GM12865 (cell line): ENCODE measurements around the gene DNASE2.

Source experiments
- DNase-seq: peaks from one replicate; pipeline ENCODE4 v3.0.0; 2010; ENCODE audit warnings: low read depth
- H3K4me3 ChIP-seq: 2 replicates; pipeline ENCODE4 v1.5.1; 2011; ENCODE audit warnings: mild to moderate bottlenecking, low read depth, low read length, control low read depth
- TF ChIP-seq, protein P1 (sequence below): IDR thresholded peaks from 2 replicates; pipeline ENCODE4 v1.5.1; 2011; ENCODE audit warnings: low read length, control low read depth, low read depth, inconsistent platforms; ENCODE audit not compliant: insufficient read depth; ENCODE audit errors: missing control alignments

Gene DNASE2

DNA sequence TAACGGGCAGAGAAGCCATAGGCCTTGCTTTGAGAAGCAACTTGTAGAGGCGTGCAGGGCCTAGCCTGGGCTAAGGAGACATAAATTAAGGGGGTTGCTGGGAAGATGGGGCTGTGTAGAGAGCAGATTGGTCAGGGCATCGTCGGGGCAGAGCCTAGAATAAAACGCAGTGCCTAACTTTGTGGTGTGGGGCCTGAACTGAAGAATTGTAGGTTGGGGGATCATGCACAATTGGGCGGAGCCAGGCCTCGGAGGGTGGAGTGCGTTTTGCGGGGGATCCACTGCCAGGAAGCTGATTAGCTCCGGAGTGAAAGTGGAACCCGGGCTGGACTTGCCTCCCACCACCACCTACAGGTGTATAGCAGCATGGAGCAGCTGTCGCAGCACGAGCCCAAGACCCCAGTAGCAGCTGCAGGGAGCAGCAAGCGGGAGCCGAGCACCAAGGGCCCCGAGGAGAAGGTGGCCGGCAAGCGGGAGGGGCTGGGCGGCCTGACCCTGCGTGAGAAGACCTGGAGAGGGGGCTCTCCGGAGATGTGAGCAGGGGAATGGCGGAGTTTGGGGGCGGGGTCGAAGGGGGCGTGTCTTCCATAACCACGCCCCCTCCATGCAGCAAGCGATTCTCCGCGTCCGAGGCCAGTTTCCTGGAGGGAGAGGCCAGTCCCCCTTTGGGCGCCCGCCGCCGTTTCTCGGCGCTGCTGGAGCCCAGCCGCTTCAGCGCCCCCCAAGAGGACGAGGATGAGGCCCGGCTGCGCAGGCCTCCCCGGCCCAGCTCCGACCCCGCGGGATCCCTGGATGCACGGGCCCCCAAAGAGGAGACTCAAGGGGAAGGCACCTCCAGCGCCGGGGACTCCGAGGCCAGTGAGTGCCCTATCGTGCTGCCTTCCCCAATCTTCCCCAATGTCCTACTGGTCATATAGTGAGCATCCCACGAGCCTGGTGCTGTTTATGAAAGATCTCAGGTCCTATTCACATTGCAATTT is 13.8 kb downstream of the DNASE2 start:
- peak; percentile 70 for DNase-seq
- peak overlapping the region; percentile 44 for H3K4me3 ChIP-seq
- TF ChIP-seq, protein P1, sequence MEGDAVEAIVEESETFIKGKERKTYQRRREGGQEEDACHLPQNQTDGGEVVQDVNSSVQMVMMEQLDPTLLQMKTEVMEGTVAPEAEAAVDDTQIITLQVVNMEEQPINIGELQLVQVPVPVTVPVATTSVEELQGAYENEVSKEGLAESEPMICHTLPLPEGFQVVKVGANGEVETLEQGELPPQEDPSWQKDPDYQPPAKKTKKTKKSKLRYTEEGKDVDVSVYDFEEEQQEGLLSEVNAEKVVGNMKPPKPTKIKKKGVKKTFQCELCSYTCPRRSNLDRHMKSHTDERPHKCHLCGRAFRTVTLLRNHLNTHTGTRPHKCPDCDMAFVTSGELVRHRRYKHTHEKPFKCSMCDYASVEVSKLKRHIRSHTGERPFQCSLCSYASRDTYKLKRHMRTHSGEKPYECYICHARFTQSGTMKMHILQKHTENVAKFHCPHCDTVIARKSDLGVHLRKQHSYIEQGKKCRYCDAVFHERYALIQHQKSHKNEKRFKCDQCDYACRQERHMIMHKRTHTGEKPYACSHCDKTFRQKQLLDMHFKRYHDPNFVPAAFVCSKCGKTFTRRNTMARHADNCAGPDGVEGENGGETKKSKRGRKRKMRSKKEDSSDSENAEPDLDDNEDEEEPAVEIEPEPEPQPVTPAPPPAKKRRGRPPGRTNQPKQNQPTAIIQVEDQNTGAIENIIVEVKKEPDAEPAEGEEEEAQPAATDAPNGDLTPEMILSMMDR = no peak

DNA sequence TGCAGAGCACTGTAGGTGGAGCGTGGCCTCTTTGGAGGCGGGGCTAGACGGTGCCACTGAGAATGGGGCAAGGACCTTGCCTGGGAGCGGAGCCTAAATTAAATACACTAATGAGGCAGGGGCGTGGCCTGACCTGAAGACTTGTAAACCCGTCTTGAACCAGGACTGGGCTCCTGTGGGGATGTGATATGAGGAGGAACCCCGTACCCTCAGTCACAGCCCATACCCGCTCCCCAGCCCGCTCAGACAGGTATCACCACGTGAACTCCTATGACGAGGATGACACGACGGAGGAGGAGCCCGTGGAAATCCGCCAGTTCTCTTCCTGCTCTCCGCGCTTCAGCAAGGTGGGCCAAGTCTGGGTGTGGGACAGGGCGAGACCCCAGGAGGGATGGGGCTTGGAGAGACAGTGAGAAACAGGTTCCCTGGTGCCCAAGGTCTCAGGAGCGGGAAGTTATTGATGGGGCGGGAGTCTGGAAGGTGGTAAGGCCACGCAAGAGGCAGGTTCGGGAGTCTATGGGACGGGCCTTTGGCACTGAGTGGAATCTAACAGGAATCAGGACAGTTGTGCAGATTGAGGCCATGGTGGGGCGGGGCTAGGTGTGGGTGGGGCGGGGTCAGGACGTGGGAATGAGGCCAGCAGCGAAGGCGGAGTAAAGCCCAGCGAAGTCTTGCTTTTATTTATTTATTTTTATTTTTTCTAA is 14.7 kb downstream of the DNASE2 start:
- H3K4me3 ChIP-seq = no peak overlapping the region
- no peak for DNase-seq
- TF ChIP-seq, protein P1 = no peak

DNA sequence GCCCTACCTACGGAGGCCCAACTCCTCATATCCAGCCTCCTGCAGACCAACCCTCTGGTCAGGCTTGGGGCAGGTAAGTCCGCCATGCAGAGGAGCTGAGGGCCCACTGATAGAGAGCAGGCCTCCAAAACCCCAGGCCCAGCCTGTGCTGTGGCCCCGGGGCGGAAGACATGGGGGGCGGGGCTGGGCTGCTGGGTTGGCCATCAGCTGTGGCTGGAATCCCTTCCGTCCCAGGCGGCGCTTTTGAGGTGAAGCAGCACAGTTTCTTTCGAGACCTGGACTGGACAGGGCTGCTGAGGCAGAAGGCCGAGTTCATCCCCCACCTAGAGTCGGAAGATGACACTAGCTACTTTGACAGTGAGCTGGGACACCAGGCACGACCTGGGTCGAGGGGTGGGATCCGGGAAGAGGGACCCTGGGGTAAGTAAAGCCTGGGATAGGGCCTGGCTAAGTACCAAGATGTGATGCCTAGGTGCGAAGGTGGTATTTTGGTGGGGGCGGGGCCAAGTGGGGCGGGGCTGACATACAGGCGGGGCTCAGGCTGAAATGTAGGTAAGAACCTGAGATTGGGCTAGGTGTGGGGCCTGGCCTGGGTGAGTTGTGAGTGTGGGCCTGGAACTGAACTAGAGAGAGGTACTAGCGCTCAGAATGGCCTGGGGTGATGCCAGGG is 15.4 kb downstream of the DNASE2 start:
- H3K4me3 ChIP-seq = no peak overlapping the region
- TF ChIP-seq, protein P1 = no peak
- DNase-seq = no peak

DNA sequence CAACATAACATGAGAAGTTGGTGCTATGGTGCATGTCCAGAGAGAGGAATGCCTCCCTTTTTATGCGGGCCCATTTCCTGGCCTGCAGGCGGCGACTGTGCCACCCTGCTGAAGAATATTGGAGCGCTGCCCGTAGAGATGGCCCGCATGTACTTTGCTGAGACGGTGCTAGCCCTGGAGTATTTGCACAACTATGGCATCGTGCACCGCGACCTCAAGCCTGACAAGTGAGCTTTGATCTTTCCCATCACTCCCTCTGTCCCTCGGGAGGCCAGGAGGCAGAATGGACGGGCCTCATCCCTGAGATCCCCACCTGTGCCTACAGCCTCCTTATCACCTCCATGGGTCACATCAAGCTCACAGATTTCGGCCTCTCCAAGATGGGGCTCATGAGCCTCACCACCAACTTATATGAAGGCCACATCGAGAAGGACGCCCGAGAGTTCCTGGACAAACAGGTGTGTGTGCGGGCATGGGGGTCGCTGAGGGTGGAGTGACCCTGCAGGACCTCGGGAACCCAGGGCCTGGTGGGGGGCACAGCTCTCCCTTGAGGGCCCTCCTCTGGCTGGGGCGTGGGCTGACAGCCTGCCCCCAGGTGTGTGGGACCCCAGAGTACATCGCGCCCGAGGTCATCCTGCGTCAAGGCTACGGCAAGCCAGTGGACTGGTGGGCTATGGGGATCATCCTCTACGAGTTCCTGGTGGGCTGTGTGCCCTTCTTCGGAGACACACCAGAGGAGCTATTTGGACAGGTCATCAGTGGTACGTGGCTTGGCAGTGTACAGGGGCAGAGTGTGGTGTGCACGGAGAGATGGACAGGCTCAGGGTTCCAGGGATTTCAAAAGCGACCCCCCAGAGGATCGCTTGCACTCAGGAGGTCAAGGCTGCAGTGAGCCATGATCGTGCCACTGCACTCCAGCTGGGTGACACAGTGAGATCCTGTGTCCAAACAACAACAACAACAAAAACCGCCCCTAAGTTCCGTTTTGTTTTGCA is 16.2 kb downstream of the DNASE2 start:
- no peak for DNase-seq
- TF ChIP-seq, protein P1 = no peak
- no peak overlapping the region for H3K4me3 ChIP-seq

DNA sequence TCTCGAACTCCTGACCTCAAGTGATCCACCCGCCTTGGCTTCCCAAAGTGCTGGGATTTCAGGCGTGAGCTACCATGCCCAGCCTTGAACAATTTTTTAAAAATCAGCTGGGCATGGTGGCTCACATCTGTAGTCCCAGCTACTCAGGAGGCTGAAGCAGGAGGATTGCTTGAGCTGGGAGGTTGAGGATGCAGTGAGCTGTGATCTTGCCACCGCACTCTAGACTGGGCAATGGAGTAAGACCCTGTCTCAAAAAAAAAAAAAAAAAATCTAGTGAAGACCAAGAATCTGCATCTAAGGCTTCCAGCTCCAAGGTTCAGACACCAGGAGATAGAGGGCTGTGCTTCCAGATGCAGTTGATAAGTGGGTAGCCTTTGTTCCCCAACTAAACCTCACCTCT is 17.1 kb downstream of the DNASE2 start:
- no peak overlapping the region for H3K4me3 ChIP-seq
- TF ChIP-seq, protein P1 = no peak
- no peak for DNase-seq

DNA sequence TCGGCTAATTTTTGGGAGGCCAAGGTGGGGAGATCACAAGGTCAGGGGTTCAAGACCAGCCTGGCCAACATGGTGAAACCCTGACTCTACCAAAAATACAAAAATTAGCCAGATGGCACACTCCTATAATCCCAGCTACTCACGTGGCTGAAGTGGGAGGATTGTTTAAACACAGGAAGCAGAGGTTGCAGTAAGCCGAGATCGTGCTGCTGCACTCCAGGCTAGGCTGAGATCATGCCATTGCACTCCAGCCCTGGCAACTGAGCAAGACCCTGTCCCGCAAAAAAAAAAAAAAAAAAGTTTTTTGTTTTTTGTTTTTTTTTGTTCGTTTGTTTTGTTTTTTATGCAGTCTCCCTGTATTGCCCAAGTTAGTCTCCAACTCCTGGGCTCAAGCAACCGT is 21.7 kb downstream of the DNASE2 start:
- no peak for DNase-seq
- H3K4me3 ChIP-seq = no peak overlapping the region
- TF ChIP-seq, protein P1 = no peak
